ENCODE measurements around the gene CCDC88A.

Gene CCDC88A

GRCh38 chr2:55327470-55328230, 92.0 kb downstream of the CCDC88A start:
- Histone ChIP-seq H3K36me3 (ENCODE audit: control insufficient read depth in 2 of 2, insufficient read depth in 1 of 2, low read length in 2 of 2) (peaks cover 9 to 16% of the 10 kb centered on the region in 2 experiments), H3K27ac (ENCODE audit: extremely low read depth, low read depth, low read length) (no peak overlapping the region), H3K4me1 (ENCODE audit: control insufficient read depth, insufficient read depth, low read length) (no peaks in the 10 kb centered on the region), H3K9me3 (ENCODE audit: control insufficient read depth, insufficient read depth, low read depth, low read length) (no peaks in the 10 kb centered on the region), H3K4me3 (ENCODE audit: low read depth, low read length) (no peak overlapping the region)
- CTCF ChIA-PET = no interaction called here
- no peak for TF ChIP-seq ZNF521 (tag by site-specific recombination; IDR thresholded peaks at IDR 0.05)
- TF ChIP-seq ZNF544 (tag by site-specific recombination; IDR thresholded peaks at IDR 0.05) = no peak
- no peak for TF ChIP-seq ZNF274 (IDR thresholded peaks at IDR 0.05; ENCODE audit: low read length)
- TF ChIP-seq ZNF274 (tag by site-specific recombination; IDR thresholded peaks at IDR 0.05; ENCODE audit: borderline replicate concordance) = no peak
- no peak for TF ChIP-seq ZNF211 (tag by site-specific recombination; IDR thresholded peaks at IDR 0.05; ENCODE audit: low read depth)
- POLR2A ChIA-PET = no interaction called here

- ChIA-PET CTCF (interaction anchor here (0.6 kb wide), 1 partner anchor 29 kb away, joined by 4 read pairs; no protein-coding TSS in a partner anchor), POLR2A (no interaction called here)
Measured at GRCh38 chr2:55314985-55315384, 104.7 kb downstream of the CCDC88A start.

More at GRCh38 chr2:55314985-55315384, 104.7 kb downstream of the CCDC88A start:
- H3K9me3 ChIP-seq (ENCODE audit: control insufficient read depth, insufficient read depth, low read depth, low read length) = no peaks in the 10 kb centered on the region
- peaks cover 39 to 59% of the 10 kb centered on the region in 2 experiments for H3K36me3 ChIP-seq (ENCODE audit: control insufficient read depth in 2 of 2, insufficient read depth in 1 of 2, low read length in 2 of 2)
- TF ChIP-seq HIC1 (tag by site-specific recombination; IDR thresholded peaks at IDR 0.05) (no peak), ZNF658 (tag by site-specific recombination; IDR thresholded peaks at IDR 0.05) (no peak), ZNF416 (tag by site-specific recombination; IDR thresholded peaks at IDR 0.05) (no peak), OVOL3 (tag by site-specific recombination; IDR thresholded peaks at IDR 0.05) (no peak), ZBTB6 (tag by site-specific recombination; IDR thresholded peaks at IDR 0.05) (no peak), ZNF121 (tag by site-specific recombination; IDR thresholded peaks at IDR 0.05) (no peak), ZNF548 (tag by site-specific recombination; IDR thresholded peaks at IDR 0.05) (no peak), KLF8 (tag by site-specific recombination; IDR thresholded peaks at IDR 0.05) (no peak), ZNF366 (tag by site-specific recombination; conservative IDR thresholded peaks at IDR 0.05) (no peak), PRDM10 (tag by site-specific recombination; IDR thresholded peaks at IDR 0.05) (no peak), ZNF394 (tag by site-specific recombination; IDR thresholded peaks at IDR 0.05; ENCODE audit: borderline replicate concordance) (no peak), ZNF133 (tag by site-specific recombination; IDR thresholded peaks at IDR 0.05) (no peak), ZNF610 (tag by site-specific recombination; IDR thresholded peaks at IDR 0.05; ENCODE audit: borderline replicate concordance) (no peak), ZNF114 (tag by site-specific recombination; IDR thresholded peaks at IDR 0.05) (no peak), ZSCAN23 (tag by site-specific recombination; IDR thresholded peaks at IDR 0.05) (no peak), ZNF626 (tag by site-specific recombination; IDR thresholded peaks at IDR 0.05) (no peak)
- no peak overlapping the region for H3K4me3 ChIP-seq (ENCODE audit: low read depth, low read length)
- H3K4me1 ChIP-seq (ENCODE audit: control insufficient read depth, insufficient read depth, low read length) = no peaks in the 10 kb centered on the region
- no peak overlapping the region for H3K27ac ChIP-seq (ENCODE audit: extremely low read depth, low read depth, low read length)

All from HEK293 (cell line).